Loucy (cell line): ENCODE data around the gene AGPAT1.

Experiments
- H2AFZ ChIP-seq: fragments of 200-600 bp; sonication (generic); 2 replicates; pipeline ENCODE4 v1.6.0; 2016; ENCODE audit warnings: antibody characterized with exemption, mild to moderate bottlenecking, low read length, moderate library complexity
- H3F3A ChIP-seq: fragments of 200-600 bp; 2 replicates; pipeline ENCODE4 v1.6.0; 2016; ENCODE audit warnings: antibody characterized with exemption, low read depth, mild to moderate bottlenecking
- H3K27me3 ChIP-seq: fragments of 200-600 bp; sonication (generic); 2 replicates; pipeline ENCODE4 v1.6.1; 2014; ENCODE audit warnings: low read length, mild to moderate bottlenecking; ENCODE audit not compliant: insufficient read depth, poor library complexity, severe bottlenecking
- H3K36me3 ChIP-seq: fragments of 200-600 bp; sonication (generic); 2 replicates; pipeline ENCODE4 v1.6.1; 2016; ENCODE audit warnings: low read length; ENCODE audit not compliant: insufficient read depth
- H3K4me1 ChIP-seq: fragments of 200-600 bp; sonication (generic); 2 replicates; pipeline ENCODE4 v1.5.1; 2014; ENCODE audit warnings: low read length, mild to moderate bottlenecking; ENCODE audit not compliant: insufficient read depth, poor library complexity, severe bottlenecking
- H3K4me2 ChIP-seq: fragments of 200-600 bp; sonication (generic); 2 replicates; pipeline ENCODE4 v1.6.0; 2014; ENCODE audit warnings: antibody characterized with exemption, low read length, low read depth, mild to moderate bottlenecking; ENCODE audit not compliant: poor library complexity, severe bottlenecking
- H3K4me3 ChIP-seq: fragments of 200-600 bp; sonication (generic); 2 replicates; pipeline ENCODE4 v1.5.1; 2014; ENCODE audit warnings: low read length, mild to moderate bottlenecking, mixed read lengths; ENCODE audit not compliant: poor library complexity, severe bottlenecking
- H3K79me2 ChIP-seq: fragments of 200-600 bp; sonication (generic); 2 replicates; pipeline ENCODE4 v1.6.1; 2014; ENCODE audit warnings: low read length; ENCODE audit not compliant: insufficient read depth
- H3K9ac ChIP-seq: fragments of 200-600 bp; sonication (generic); 2 replicates; pipeline ENCODE4 v1.6.0; 2014; ENCODE audit warnings: mild to moderate bottlenecking, low read depth, low read length, moderate library complexity; ENCODE audit not compliant: poor library complexity, severe bottlenecking
- H3K9me2 ChIP-seq: fragments of 200-600 bp; sonication (generic); replicated peaks from 2 replicates; pipeline ENCODE4 v1.6.1; 2016; ENCODE audit warnings: low read depth, low read length, mixed read lengths
- H3K9me3 ChIP-seq: fragments of 200-600 bp; sonication (generic); 2 replicates; pipeline ENCODE4 v1.6.1; 2014; ENCODE audit warnings: mild to moderate bottlenecking, antibody characterized with exemption, low read length, low read depth; ENCODE audit not compliant: insufficient read depth
- H4K20me1 ChIP-seq: fragments of 200-600 bp; sonication (generic); 2 replicates; pipeline ENCODE4 v1.6.0; 2014; ENCODE audit warnings: antibody characterized with exemption, low read length, mild to moderate bottlenecking; ENCODE audit not compliant: insufficient read depth, poor library complexity, severe bottlenecking
- CTCF ChIP-seq: fragments of 200-600 bp; sonication (generic); conservative IDR thresholded peaks from 2 replicates; pipeline ENCODE4 v1.5.1; 2014; ENCODE audit warnings: mild to moderate bottlenecking, antibody characterized with exemption, low read length
- EZH2phosphoT487 ChIP-seq: fragments of 200-600 bp; IDR thresholded peaks from 2 replicates; pipeline ENCODE4 v1.6.1; 2018; ENCODE audit warnings: antibody characterized with exemption, mild to moderate bottlenecking, moderate library complexity, borderline replicate concordance

AGPAT1 gene

GRCh38 chr6:32154514-32155161 is 21.2 kb downstream of the AGPAT1 start:
- H3K9me2 ChIP-seq = no peaks in the 10 kb centered on the region
- no peaks in the 10 kb centered on the region for H3K27me3 ChIP-seq
- no peaks in the 10 kb centered on the region for H3F3A ChIP-seq
- H3K79me2 ChIP-seq = peaks cover 17% of the 10 kb centered on the region
- H3K36me3 ChIP-seq = peaks cover 11% of the 10 kb centered on the region; the same call in 1 of the 2 replicates
- peak overlapping the region; percentile 70 for H3K9ac ChIP-seq
- peak overlapping the region; percentile 93 for H3K4me2 ChIP-seq
- no peaks in the 10 kb centered on the region for H4K20me1 ChIP-seq
- peak overlapping the region; percentile 93 for H2AFZ ChIP-seq
- peaks cover 21% of the 10 kb centered on the region for H3K4me1 ChIP-seq
- TF ChIP-seq EZH2phosphoT487 (no peak), CTCF (peak; percentile 63)
- peak overlapping the region; percentile 90 for H3K4me3 ChIP-seq
- H3K9me3 ChIP-seq = no peaks in the 10 kb centered on the region

GRCh38 chr6:32153564-32154513 is 22.0 kb downstream of the AGPAT1 start, which contains the start of gene PPT2:
Gene PPT2, plus strand, starts transcription at chr6:32154141. Its CDS starts 454 bp downstream, at chr6:32154595.
- H4K20me1 ChIP-seq = no peaks in the 10 kb centered on the region
- H3K9ac ChIP-seq = peak within 1 kb of the TSS; percentile 70
- H2AFZ ChIP-seq = peak within 1 kb of the TSS; percentile 93
- no peaks in the 10 kb centered on the region for H3K9me2 ChIP-seq
- H3K4me3 ChIP-seq = peak within 1 kb of the TSS; percentile 90
- H3K4me2 ChIP-seq = peak within 1 kb of the TSS; percentile 93
- H3K4me1 ChIP-seq = peaks cover 21% of the 10 kb centered on the region
- H3K9me3 ChIP-seq = no peaks in the 10 kb centered on the region
- no peaks in the 10 kb centered on the region for H3K27me3 ChIP-seq
- H3F3A ChIP-seq = no peaks in the 10 kb centered on the region
- peaks cover 11% of the 10 kb centered on the region; the same call in 1 of the 2 replicates for H3K36me3 ChIP-seq
- no peak for TF ChIP-seq CTCF
- TF ChIP-seq EZH2phosphoT487 = no peak
- H3K79me2 ChIP-seq = peaks cover 17% of the 10 kb centered on the region

GRCh38 chr6:32152769-32153563 is 22.9 kb downstream of the AGPAT1 start:
- Histone ChIP-seq H4K20me1 (no peaks in the 10 kb centered on the region), H2AFZ (no peak overlapping the region), H3F3A (no peaks in the 10 kb centered on the region), H3K36me3 (peaks cover 6% of the 10 kb centered on the region; the same call in 1 of the 2 replicates), H3K79me2 (peaks cover 17% of the 10 kb centered on the region), H3K4me3 (peak overlapping the region; percentile 90), H3K9me3 (no peaks in the 10 kb centered on the region), H3K4me1 (peaks cover 21% of the 10 kb centered on the region), H3K9ac (peak overlapping the region; percentile 70), H3K9me2 (no peaks in the 10 kb centered on the region), H3K4me2 (peak overlapping the region; percentile 93), H3K27me3 (no peaks in the 10 kb centered on the region)
- TF ChIP-seq EZH2phosphoT487 = no peak
- no peak for TF ChIP-seq CTCF
